Umbilical cord (tissue), 2 donors: ENCODE measurements around the gene LRRC55. TPM values are rescaled to one million over a fixed set of nuclear protein-coding genes. Genes with fewer than 3 reads are reported as not detected.

Experiments
- DNase-seq: peaks from one replicate; pipeline ENCODE4 v3.0.0-alpha.2; 2015; ENCODE audit warnings: low spot score
- total RNA-seq: library from RNA; depleted of rRNA; stranded (reverse); fragments of >200 nt; gene quantifications from one replicate; pipeline ENCODE4 v1.2.3, GENCODE V29; 2014; ENCODE audit warnings: low replicate concordance; ENCODE audit not compliant: insufficient read depth

Gene LRRC55, protein sequence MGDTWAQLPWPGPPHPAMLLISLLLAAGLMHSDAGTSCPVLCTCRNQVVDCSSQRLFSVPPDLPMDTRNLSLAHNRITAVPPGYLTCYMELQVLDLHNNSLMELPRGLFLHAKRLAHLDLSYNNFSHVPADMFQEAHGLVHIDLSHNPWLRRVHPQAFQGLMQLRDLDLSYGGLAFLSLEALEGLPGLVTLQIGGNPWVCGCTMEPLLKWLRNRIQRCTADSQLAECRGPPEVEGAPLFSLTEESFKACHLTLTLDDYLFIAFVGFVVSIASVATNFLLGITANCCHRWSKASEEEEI
- 1.2 TPM for total RNA-seq

DNA sequence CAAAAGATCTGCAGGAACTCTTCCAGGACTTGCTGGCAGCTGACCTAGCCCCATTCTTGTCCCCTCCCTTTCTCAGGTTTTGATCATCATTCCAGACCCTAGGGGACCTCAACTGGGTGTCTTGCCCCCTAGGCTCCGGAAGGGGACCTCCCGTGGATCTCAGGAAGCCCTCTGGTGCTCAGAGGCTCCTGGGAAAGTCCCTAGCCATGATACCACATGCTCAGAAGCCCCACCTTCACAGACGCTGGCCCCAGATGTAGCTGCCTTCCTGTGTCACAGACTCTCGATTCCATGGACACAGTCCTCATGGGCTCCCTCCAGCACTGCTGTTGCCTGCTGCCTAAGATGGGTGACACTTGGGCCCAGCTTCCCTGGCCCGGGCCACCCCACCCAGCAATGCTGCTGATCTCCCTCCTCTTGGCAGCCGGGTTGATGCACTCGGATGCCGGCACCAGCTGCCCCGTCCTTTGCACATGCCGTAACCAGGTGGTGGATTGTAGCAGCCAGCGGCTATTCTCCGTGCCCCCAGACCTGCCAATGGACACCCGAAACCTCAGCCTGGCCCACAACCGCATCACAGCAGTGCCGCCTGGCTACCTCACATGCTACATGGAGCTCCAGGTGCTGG lies at the start of gene LRRC55:
TSS of gene LRRC55 (plus strand) at position 276 of the 628 bp plus-strand sequence. CDS start at position 346, 70 bp downstream.
- no peak for DNase-seq

DNA sequence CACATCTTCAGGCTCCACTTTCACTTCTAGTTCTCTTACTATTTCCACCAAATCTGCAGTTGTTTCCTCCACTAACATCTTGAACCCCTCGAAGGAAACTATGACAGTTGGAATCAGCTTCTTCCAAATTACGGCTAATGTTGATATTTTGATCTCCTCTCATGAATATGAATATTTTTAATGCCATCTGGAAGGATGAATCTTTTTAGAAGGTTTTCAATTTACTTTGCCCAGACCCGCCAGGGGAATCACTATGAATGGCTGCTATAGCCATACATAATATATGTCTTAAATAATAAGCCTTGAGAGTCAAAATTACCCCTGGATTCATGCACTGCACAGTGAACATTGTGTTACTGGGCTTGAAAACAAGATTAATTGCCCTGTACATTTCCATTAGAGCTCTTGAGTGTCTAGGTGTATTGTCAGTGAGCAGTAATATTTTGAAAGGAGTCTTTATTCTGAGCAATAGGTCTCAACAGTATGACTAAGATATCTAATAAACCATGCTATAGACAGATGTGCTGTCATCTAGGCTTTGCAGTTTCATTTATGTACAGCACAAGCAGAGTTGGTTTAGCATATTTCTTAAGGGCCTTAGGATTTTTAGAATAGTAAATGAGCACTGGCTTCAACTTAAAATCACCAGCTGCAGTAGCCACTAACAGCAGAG lies 48.3 kb upstream of the LRRC55 start:
- no peak for DNase-seq

DNA sequence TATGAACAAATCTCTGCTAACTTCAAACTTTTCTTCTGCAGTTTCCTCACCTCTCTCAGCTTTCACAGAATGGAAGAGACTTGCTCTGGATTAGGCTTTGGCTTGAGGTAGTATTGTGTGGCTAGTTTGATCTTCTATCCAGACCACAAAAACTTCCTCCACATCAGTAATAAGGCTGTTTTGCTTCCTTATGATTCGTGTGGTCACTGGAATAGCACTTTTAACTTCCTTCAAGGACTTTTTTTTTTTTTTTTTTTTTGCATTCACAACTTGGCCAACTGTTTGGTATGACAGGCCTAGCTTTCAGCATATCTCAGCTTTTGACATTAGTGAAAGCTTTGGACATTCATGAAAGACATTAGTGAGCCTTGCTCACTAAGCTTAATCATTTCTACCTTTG lies 47.5 kb upstream of the LRRC55 start:
- DNase-seq, result no peak

DNA sequence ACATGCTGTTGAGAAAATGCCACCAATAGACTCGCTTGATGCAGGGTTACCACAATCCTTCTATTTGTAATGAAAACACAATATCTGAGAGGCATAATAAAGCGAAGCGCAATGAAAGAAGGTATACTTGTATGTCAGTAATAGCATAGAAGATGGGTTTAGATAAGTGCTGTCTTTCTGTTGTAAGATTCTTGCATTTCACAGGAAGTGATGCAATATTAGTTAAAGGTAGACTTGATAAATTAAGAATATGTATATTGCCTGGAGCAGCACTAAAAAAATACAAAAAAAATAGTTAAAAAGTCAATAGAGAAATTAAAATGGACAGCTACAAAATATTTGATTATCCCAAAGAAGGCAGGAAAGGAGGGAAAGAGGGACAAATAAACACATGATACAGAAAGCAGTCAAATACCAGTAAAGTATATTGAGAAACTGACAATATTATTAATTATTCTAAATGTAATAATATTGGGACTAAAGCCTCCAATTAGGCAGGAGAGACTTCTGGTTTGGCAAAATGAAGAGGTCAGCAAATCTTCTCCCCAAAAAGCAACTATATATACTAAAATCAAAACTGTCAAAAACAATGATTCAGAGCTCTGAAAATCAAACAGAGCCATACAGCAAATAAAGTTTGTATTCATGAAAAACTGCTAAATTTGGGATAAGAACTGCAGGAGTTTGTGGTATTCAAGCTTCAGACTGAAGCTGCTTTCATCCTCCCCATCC lies 46.6 kb upstream of the LRRC55 start:
- no peak for DNase-seq

DNA sequence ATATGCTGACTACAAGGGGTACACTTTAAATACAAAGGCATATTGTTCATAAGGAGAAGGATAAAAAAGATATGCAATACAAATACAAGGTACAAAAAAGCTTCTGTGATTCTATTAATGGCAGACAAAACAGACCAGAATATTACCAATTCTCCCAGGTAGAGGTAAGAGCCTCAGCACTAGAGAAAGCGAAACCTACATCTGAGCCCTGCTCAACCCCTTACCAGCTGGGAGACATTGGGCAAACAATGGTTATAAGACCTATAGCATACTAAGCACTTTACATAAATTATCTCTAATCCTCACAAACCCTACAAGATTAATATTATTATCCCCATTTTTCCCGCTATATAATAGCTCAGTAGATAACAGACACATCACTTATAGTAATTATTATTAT lies 41.2 kb upstream of the LRRC55 start:
- DNase-seq, result no peak

DNA sequence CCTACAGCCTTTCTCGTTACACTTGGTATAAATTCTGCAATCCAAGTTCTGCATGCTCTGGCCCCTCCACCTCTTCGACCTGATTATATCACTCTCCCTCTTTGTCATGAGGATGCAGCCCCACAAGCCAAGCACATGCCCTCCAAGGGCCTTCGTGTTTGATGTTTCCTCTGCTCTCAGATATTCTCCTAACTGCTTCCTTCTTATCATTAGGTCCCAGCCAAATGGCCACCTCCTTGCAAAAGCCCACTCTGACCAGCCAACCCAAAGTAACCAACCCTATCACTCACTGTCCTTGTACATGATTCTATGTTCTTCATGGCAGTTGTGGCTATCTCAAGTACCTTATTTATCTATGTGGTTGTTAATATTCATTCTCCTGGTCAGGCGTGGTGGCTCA lies 38.3 kb upstream of the LRRC55 start:
- no peak for DNase-seq

DNA sequence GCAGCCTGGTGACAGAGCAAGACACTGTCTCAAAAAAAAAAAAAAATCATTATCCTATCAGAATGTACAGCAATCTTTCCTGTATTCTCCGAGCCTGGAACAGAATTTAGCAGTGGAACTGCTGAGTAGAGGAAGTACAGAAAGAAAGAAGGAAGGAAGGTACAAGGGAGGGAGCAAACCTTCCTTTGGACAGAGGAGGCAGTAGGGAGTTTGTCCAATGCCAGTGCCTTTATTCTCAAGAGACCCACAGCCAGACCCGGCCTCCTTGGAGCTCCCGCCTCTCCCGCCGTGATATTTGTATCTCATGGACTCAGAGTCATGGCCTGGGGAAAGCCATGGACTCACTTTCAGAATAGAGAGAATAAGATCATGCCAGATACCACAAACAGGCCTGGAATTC lies 37.7 kb upstream of the LRRC55 start:
- no peak for DNase-seq

DNA sequence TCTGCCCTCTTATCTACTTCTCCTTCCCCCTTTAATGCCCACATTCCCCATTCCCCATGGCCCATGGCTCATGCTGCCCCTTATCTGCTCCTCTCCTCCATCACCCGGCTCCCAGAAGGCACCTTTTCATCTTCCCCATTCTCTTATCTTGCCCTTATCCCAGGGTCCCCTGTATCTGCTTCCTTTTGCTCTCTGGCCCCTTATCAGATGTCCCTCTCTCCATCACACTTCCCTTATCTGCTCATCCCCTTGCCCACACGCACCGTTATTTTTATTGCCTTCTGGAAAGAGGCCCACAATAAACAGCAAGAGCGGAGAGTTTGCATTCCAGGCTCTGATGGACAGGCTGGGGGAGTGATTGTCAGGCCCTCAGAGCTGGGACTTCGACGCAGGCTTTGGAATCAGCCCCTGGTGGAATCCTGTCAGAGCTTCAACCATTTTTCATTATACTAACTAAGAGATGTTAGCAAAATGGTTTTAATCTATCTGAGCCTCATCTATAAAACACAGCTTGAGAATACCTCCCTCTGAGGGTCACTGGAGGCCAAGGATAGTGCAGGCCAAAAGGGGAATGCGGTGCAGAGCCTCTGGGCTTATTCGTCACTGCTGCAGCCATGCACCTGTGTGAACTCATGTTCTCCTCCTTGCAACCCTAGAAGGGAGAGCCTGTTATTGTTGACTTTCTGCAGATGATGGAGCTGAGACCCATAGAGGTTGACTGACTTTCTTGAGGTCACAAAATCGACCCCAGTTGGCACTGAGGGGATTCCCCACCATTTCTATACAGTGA lies 37.0 kb upstream of the LRRC55 start:
- DNase-seq, result no peak

DNA sequence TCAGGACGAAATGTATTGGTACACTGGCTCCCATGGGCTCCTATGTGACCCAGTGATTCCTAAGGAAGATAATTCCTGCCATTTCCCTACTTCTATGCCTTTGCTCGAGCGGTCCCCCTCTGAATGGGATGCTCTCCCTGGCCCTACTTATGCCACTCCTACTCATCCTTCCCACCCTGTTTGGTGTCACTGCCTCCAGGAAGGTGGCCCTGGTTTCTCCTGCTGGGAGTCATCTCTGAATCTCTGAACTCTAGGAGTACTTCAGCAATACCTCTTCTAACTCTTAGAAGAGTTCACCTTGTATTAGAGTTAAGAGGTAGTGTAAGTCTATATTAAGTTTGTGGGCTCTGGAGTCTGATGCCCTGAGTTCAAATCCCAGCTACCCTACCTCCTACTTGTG lies 35.5 kb upstream of the LRRC55 start:
- DNase-seq, result no peak

DNA sequence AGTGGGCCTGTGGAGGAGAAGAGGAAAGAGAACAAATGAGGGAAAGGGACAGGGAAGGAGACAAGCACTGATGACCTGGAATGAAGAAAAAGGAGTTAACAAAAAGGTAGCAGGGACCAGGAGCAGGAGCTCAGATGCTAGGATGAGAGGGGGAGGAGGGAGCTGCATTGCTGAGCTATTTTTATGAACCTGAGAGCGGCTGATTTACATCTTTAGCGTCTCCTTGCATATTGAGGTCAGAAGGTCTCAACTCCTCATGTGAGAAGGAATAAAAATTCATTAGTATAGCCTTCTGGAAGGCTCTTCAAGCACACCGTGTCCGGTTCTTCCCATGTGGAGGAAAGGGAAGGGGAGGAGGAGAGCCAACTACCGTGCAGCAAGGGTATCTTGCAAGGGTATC lies 33.1 kb upstream of the LRRC55 start:
- no peak for DNase-seq

DNA sequence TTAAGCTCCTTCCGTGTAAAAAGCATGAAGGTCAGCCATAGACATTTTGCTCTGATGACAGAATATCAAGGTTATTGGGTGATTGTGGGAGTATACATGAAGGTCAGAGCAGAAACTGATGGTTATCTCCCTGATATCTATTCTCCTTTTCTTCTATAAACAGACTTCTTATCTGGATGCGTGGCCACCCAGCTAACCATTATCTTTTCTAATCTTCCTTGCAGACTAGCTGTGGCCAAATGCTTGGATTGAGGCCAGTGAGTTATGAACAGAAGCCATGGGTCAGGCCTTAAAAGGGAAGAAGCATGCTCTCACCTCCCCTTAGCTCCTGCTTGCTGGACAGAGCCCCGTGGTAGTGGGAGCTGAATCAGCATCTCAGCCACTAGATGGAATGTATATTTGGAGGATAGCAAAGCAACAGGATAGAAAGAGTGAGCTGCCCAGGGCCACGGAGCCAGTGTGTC lies 31.3 kb upstream of the LRRC55 start:
- DNase-seq, result peak; percentile 68

DNA sequence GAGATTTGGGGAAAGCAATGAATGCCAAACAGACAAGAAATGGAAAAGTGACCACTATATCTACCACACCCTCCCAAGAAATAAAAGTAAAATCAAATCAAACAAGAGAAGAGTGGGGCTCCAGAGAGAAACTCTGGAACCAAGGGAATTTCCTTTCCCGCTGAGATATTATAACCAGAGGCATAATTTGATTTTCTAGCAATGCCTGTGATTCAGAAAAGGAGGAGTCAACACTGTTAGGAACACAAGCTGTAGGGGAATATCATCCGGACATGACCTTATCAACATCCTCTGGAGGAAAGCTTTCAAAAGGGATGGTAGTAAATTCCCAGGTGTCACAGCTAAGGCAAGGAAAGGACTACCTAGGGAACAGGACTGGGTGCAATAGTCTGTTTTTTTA lies 29.6 kb upstream of the LRRC55 start:
- no peak for DNase-seq

DNA sequence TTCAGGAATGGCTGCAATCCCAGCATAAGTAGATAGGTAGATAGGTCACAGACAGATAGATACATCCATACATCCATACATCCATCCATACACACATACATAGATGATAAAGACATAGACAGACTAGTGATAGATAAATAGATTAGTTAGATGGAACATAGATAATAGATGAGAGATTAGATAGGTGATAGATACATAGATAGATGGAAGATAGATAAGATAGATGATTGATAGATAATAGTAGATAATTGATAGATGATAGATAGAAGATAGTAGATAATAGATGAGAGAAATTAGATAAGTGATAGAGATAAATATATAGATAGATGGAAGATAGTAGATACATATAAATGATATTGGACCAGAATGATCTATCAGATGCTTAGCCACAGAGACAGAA lies 28.3 kb upstream of the LRRC55 start:
- DNase-seq, result no peak

DNA sequence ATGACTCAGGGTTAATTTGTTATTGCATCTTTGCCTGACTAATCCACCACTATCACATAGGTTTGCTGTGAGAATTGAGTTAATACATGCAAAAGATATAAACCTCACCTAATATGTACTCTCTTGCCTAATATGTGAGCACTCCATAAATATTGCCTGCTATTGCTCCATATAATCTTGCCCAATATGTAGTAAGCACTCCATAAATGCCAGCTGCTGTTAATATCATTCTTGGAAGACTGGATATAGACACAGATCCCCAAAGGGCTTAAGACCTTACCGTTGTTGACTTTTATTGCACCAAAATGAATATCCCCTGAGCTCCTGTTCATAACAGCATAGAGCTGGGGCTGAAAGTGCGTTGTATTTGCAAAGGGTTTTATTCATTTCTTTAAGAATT lies 27.0 kb upstream of the LRRC55 start:
- peak; percentile 85 for DNase-seq

DNA sequence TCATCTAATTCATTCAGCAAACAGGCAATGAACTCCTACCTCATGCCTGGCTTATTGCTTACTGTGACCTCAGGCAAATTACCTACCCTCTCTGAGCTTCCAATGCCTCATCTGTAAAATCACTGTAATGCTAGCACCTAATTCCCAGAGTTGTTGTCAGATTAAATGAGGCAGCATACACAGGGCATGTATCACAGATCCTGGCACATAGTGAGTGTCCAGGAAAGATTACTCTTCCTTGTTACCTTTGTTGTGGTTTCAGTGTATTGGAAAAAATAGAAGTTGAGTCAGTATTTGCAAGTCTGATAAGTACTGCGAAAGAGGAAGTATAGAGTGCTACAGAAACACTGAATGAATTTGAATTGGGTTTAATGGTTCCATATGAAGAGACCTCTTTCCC lies 26.4 kb upstream of the LRRC55 start:
- no peak for DNase-seq

DNA sequence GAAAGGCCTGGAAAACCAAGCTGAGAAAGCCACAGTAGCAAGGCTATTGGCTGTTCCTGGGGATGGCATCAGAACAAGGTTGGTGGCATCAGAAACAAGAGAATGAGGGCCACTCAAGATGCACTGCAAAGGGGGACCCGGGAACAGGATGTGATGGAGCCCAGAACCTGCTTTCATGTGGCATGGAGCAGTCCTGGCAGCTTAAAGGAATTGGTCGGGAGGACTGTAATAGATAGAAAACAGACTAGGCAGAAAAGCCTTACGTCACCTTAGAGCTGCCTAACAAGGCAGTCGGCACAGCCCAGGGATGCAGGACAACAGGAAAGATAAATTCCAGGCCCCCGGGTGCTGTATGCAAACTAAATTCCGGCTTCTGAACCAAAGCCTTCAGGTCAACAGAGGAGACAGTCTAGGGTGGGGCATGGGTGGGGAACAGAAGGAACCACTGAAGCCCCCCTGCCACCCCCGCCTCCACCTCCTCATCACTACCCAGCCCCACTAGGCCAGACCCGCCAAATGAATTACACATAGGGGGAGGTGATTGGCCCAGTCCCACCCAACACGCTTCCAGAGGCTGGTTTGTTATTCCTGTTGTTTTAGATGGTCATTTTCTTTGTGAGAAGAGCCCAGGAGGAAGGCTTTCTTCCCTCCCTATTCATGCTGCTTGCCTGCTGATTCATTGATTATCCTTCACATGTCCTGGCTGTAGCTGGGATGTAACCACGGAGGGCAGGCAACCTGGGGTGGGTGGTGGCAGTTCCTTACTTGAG lies 25.7 kb upstream of the LRRC55 start:
- peak; percentile 94 for DNase-seq

DNA sequence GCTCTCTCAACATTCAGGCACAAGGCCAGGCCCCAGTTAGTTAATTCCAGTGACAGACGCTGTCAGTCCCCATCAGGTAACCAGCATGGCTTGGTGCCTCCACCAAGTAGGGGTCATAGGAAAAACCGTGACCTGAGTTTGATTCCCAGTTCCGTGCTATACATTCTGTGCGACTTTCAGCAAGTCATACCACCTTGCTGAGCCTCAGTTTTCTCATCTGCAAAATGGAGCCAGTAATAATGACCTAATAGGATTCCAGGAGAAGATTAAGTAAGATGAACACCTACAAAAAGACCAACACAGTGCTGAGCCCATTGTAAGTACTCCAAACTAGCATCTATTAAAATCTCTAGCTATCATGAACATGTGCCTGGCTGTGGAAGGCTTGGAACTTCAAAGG lies 24.8 kb upstream of the LRRC55 start:
- DNase-seq, result no peak

DNA sequence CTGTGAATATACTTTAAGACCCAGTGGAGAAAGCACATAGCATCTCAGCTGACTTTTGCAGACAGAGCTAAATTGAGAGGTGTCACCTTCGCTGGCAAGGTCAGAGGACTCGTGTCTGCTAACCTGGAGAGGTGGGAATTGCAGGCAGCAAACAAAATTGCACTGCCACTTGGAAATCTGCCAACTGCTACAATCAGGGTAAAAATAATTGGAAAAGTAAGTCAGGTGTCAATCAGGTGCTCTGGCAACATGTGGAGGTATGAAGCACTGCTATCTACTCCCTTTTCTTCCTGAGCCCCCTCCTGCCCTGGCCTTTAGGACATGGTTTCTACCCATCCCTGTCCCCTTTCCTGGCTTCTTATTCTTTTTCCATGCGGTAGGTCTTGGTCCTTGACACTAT lies 24.1 kb upstream of the LRRC55 start:
- no peak for DNase-seq

DNA sequence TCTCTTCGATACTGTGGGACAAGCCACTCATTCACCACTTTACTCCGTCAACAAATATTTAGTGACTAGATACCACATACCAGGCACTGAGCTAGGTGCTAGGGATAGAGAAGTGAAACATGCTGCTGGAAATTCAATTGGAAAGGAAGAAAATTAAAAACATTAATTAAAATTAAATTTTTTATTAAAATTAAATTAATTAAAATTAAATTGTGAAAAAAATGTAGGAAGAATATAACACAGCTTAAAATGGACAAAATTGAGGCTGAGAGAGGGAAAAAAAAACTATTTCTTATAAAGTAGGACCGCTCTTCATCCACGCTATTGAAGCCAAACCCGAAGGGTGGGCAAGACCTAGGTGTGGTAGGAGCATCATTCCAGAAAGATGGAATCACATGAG lies 23.6 kb upstream of the LRRC55 start:
- DNase-seq, result no peak

DNA sequence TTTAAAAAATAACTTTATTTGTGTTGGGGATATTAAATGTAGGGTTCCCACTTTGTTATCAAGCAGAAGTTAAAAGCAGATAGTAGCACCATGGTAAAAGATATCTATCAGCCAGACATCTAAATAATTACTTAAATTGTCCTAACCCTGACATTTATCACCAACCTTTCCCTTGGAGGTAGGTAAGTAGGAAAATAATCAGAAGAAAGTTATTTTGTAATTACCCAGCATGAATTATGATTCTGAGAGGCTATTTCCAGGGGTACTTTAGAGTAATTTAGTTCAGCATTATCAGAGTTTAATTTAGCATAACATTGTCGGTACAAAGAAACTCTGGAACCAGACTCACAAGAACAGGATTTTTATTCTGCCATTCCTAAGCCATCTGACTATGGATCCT lies 23.2 kb upstream of the LRRC55 start:
- no peak for DNase-seq

DNA sequence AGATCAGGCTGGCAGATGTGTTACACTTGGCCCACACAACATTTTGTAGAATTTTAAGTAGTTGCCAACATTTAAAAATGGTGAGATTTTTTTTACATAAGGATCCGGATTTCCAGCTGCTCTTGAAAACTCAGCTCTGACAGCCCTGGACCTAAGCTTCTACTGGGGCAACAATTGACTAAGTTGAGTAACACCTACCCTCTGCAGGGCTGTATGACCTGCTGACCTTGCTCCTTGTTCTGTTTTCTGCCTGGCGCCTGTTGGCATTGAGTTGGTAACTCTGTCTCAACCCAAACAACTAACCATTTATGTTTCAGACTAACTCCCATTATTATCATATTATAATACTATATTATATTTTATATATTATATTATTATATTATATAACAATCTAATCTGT lies 21.1 kb upstream of the LRRC55 start:
- no peak for DNase-seq
